Loucy (cell line): Measurements from ENCODE around the gene THPO.

Experiments used
- CTCF ChIP-seq: fragments of 200-600 bp; sonication (generic); conservative IDR thresholded peaks from 2 replicates; pipeline ENCODE4 v1.5.1; 2014; ENCODE audit warnings: mild to moderate bottlenecking, antibody characterized with exemption, low read length
- EZH2phosphoT487 ChIP-seq: fragments of 200-600 bp; IDR thresholded peaks from 2 replicates; pipeline ENCODE4 v1.6.1; 2018; ENCODE audit warnings: antibody characterized with exemption, mild to moderate bottlenecking, moderate library complexity, borderline replicate concordance

- TF ChIP-seq CTCF: no peak
- no peak for TF ChIP-seq EZH2phosphoT487
Measured at GRCh38 chr3:184409331-184409926, 31.4 kb upstream of the THPO start.
